CD4-positive, alpha-beta T cell treated with Interleukin-4 for 1 hour (primary cell): Measurements from ENCODE around the gene DNM3.

Experiments used
- DNase-seq, 2 donors: peaks; one replicate each; pipeline ENCODE4 v3.0.0-alpha.2; 2020 to 2022

The DNM3 gene

DNA sequence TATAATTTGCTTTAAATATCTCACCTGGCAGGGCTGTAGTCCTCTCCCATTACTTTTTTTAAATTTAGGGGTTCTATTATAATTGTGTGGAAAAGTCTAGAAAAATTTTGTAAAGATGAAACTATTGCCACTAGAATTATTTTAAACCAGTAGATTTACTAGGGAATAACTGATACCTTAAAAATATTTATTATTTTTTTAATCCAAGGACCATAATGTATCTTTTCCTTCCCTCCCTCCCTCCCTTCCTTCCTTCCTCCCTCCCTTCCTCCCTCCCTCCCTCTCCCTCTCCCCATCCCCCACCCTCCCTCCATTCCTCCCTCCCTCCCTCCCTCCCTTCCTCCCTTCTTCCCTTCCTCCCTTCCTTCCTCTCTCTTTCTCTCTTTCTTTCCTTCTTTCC, 90.5 kb downstream of the DNM3 start:
- no peak for DNase-seq

DNA sequence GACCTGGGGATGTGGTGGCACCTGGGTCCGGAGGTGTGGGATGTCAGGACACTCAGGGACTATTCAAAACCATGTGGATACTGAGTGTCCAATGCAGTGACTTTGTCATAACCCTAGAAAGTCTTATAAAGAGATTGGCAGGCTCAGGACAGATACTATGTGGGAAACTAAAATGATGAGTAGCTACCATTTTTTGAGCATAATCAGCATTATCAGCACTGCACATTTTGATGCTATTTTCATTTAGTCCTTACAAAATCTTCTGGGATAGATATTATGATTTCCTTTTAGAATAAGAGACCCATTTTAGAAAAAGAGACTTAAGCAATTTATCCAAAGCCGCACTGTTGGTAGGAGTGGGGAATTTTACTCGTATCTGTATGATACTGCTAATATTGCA, 93.4 kb downstream of the DNM3 start:
- no peak for DNase-seq

DNA sequence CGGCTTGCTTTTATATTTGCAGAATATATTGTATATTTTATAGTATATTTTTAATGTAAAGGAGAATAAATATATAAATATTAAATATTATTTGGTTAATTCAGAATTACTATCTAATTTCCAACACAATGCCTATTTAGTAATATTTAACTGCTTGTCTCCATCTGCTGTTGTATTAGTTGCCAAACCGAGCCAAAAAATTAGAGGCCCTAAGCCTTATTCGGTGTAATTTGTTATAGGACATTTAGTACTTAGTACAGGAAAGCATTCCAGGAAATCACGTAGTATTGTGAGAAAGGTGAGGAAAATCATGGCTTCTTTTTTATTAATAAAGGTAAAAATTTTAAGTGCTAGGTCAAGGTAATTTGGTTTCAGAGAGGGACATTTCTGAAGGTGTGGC, 93.8 kb downstream of the DNM3 start:
- no peak for DNase-seq

DNA sequence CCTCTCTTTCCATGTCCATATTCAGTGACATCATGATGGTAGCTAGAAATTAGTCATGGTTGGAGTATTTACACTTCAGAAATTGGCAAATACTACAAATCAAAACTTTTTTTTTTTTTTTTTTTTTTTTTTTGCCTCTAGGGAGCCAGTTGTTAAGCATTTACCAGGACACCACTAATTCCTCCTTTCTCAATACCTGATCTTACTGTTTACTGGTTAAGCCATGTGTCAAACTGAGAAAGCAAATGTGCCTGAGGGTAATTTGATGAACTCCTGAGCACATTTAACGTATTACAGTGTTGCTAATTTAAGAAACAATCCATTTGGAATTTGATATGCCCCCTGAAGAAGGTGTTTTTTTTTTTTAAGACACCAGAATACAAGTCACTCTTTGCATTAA, 94.4 kb downstream of the DNM3 start:
- no peak for DNase-seq

DNA sequence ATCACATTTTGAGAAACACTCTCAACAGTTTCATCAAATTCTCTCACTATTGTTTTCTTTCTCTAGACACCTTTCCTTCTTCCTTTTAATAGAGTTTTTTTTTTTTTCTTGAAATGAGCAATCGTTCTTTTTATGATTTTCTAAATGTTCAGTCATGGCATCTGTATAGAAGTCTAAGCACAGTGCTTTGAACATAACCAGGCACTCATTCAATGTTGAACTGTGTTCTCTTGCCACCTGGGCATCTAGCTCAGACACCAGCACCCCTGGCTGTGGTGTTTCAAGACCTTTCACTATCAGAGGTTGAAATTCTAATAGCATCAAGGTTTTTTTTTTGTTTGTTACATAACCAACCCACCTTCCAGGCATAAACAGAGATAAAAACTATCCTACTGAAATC, 96.6 kb downstream of the DNM3 start:
- no peak for DNase-seq

DNA sequence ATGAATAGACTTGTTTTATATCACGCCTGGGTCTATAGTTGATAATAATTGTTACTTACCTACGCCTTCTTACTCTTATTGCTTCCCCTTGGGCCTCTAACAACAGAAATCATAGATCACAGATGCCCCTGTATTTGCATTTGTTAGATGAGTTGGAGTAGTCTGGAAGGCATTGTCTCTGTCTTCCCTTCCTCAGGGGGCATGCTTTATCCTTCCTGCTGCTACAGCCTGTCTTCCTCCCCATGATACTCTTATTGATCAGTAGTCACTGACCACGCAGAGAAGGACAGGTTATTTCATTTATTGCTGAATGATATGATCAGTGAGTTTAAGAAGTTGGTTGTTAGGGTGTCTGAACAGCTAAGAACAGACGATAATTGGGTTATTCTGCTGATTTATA, 98.4 kb downstream of the DNM3 start:
- no peak for DNase-seq

DNA sequence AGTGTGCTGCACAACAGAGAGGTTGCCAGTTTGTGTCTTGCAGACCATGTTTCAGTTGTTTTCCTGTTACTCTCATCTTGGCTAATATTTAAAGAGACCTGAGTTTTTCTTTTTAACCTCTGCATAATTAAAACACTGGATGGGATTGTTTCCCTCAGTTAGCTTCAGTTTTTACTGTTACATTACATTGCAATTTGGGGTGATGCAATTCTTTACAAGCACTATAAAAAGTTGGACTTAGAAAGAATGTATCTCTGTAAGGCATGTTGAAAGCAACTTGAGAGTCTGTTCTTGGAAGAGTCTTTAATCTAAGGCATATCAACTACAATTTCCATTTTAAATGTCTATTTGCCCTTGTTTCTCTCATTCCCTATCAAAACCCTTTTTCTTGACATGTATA, 99.1 kb downstream of the DNM3 start:
- DNase-seq = no peak

DNA sequence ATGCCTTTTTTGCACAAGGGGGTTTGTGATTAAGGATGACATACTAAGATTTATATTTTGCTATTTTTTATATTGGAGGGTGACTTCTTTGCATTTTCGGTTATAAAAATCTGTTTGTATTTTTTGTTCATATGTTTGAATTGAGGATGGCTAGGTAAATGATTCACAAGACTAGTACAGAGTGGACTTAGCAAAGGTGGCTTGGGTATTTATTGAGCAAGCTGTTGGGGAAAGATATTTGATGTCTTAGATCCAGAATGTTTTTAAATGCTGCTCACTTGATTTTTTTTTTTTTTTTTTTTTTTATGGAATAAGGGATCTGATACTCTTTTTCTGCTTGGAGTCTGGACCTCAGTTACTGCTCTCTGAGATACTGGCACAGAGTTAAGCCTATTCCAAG, 100.6 kb downstream of the DNM3 start:
- DNase-seq = no peak

DNA sequence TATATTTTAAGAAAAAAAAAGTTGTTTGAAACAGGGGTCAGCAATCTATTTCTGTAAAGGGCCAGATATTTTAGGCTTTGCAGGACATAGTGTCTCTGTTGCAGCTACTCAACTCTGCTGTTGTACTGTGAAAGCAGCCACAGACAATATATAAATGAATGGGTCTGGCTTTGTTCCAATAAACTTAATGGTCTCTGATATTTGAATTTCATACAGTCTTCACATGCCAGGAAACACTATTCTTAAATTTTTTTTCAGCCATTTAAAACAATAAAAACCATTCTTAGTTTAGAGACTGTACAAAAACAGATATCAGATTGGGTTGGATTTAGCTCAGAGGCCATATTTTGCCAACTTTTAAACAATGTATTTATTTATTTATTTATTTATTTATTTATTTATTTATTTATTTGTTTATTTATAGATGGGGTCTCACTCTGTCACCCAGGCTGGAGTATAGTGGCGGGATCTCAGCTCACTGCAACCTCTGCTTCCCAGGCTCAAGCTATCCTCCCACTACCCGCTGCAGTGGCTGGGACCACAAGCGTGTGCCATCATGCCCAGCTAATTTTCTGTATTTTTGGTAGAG, 102.8 kb downstream of the DNM3 start:
- DNase-seq = no peak

DNA sequence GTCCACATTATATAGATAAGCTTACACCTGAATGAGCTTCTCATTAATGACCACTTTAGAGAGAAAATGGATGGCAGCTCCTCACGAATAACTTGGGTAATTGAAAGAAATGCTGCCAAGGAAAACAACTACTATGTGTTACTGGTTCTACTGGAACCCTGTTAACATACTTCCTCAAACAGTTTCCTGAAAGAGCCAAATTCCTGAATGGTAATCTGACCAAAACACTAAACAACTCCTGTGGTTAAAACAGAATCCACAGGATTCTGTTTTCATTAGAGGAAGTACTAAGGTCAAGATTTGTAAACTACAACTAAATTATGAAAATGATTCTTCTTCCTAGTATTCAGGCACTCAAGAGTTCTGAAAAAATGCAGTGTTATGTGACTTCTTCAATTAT, 107.2 kb downstream of the DNM3 start:
- DNase-seq = no peak

DNA sequence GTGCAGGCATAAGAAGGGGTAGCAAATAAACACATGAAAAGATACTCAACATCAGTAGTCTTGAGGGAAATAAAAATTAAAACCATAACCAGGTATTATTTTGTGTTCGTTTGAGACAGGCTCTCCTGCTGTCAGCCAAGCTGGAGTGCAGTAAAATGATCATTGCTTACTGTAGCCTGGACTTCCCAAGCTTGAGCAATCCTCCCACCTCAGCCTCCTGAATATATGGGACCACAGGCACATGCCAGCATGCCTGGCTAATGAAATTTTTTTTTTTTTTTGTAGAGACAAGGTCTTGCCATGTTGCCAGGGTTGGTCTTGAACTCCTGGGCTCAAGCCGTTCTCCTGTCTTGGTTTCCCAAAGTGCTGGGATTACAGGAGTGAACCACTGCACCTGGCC, 108.0 kb downstream of the DNM3 start:
- no peak for DNase-seq

DNA sequence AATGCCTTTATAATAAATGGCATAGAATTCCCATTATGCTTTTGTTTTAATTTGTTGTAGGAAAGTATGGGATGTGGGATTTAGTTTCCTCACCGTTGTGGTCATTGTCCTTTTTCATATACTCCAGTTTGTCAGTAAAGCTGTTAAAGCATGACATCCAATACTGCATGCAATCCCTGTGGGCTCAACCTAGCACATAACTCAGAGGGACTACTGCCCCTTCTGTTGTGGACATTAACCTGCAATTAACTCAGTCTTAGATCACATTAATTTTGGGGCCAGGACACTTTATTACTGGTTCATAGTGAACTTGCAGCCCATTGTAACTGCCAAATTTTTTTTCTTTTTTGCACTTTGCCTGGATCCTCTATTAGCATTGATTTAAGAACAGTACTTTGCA, 112.5 kb downstream of the DNM3 start:
- DNase-seq = no peak

DNA sequence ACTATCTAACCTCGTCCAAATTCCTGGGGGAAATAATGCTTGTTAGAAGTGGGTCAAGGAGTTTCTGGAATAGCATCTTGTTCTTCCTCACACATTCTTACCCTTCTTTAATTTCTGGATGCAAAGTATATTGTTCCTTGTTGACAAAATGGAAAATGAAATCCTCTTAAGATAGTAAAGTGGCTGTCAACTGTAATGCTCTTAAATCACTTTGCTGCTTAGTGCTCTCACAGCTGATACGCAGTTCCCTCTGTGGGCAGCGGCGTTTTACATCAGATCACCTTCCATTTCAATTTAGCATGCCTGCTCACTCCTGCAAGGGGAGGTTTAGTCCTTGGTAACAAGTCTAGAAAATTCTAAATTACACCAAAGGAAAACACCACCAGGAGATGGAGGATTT, 113.1 kb downstream of the DNM3 start:
- no peak for DNase-seq

DNA sequence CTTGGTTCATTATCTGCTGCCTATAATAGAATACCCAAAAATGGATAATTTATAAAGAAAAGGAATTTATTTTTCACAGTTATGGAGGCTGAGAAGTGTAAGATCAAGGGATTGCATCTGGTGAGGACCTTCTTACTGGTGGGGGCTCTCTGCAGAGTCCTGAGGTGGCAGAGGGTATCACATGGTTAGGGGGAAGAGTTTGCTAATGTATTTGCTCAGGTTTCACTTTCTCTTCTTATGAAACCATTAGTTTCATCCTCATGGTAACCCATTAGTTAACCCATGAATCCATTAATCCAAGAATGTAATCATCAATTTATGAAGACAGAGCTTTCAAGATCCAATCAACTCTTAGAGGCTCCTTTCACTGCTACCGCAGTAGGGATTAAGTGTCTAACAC, 120.6 kb downstream of the DNM3 start:
- no peak for DNase-seq

DNA sequence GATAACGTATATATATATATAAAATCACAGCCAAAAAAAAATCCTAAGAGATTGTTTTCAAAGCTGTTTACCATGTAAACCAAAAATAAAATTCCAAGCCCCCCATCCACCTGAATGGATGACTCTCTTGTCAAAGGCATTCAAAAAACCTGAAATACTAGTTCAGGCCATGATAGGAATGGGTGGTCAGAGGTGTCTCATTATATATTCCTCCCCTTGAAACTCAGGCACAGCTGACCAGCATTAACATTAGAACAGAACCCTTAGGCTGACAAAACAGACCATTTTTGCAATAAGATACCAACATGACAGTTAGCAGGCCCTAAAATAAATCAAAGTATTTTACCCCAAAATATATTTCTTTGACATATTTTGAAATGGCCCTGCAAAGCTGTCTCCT, 122.5 kb downstream of the DNM3 start:
- DNase-seq = no peak

DNA sequence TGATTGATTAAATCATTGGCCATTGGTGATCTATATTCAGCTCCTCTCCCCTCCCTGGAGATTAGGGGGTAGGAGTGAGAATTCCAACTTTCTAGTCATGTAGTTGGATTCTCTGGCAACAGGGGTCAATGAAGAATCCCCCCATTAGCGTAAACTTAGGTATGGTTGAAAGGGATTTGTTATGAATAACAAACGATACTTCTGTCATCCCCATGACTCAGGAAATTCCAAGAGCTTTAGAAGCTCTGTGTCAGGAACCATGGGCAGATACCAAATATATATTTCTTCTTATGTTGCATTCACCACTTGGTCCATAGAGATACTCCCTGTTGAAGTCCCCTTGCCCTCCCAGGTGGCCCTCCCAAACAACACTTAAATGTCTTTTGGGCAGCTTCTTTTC, 124.5 kb downstream of the DNM3 start:
- no peak for DNase-seq

DNA sequence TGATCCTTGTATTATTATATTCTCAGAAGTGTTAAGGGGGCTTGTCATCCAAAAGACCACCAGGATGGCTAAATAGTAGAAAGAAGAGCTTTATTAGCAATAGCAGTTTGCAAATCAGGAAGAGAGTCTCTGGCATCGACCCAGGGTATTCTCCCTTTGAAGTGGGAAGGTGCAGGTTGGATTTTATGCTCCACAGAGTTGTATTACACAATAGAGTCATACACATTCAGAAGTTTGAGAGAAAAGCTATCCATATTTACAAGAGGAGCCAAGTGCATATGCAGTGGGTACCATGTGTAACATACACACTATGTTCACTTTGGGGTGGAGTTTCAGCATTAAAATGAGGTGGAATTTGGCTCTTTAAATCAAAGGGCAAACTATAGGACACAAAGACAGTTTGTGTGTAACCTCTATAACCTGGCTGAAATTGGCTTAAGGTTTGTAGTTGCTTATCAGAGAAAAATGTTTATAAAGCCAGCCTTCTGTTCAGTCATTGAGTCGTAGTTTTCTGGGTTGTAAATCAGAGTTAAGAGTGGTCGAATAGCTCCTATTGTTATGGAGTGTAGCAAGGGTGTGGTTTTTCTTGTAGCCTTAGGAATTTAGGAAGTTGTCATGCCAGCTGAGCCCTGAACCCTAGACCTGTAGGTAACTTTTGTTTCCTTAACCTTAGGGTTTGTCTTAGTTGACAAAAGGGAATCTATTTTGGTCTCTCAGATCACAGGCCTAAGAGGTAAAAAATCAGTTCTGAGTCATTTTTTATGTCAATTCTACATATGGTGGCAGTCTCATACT, 125.3 kb downstream of the DNM3 start:
- DNase-seq = no peak

DNA sequence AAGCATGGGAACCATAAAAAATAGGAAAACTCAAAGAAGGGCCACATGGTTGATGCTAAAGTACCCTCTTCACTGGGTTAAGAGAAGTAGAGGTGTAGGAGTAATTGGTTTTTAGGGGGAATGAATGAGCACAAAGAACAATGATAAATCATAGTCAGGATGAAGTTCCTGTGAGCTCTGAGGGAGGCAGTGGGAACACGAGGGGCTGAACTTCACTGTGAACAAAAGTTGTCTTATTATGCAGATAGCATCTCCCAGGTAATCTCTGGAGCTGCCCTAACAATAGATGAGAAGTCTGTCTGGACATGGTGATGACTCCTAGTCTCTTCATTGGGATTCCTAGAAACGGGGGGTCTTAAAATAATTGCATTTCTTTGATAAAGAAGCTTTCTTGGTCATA, 127.9 kb downstream of the DNM3 start:
- DNase-seq = no peak

DNA sequence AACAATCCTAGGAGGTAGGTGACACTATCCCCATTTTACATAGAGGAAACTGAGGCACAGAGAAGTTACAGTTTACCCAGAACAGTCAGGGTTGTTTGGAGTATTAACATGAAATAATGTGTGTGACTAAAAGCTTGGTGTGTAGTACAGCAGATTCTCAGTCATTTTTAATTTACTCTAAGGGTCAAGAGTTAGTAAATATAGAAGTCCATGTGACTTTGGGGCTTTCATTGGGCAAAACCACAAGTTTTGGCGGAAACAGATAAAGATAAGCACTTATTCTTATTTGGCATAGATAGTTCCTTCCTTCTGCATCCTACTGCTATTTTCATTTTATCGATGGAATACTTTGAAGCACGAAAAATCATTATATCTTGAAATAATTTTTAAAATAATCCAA, 128.5 kb downstream of the DNM3 start:
- DNase-seq = no peak

DNA sequence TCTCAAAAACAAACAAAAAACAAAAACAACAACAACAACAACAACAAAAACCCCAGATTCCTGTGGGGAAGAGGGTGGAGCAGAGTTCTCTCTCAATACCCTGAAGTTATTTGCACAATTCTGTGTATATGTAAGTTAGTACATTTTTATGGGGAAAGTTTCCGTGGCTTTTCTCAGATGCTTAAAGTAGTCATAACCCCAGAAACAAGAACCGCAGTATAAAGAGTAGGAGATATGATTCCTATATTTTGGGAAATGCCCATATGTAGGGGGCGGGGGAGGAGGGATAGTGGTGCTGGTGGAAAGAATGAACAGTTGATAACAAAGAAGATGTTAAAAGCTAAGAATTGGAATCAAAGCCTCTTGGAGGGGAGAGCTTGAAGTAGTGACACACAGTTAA, 131.5 kb downstream of the DNM3 start:
- no peak for DNase-seq

DNA sequence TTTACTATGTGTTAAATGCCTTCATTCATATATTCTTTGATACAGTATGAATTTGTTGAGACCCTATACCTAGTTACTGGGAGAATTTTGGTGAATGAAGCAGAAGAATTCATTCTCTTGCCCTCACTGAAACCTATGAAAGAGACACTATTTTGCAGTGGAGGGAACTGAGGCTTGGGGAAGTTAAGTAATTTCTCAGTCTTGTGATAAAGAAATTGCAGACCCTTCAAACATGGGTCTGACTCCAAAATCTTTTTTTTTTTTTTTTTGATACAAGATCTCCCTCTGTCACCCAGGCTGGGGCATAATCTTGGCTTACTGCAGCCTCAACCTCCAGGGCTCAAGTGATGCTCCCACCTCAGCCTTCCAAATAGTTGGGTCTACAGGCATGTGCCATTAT, 132.1 kb downstream of the DNM3 start:
- DNase-seq = no peak

DNA sequence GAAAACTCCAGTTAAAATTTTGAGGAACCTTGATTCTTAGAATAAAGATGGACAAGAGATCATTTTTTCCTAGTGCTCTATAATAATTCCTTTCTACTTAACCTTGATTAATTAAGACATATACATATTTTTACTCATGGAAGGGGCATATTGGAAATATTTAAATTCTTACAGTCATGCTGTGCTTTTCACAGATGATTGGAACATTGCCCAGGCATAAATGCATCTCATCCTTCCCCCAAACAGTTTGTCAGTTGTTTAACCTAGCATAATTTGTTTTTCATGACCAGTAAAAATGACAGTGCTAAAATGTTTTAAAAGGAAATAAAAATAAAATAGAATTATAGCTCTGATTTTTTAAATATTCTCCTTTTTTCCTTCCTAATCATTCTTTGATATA, 140.0 kb downstream of the DNM3 start:
- no peak for DNase-seq

DNA sequence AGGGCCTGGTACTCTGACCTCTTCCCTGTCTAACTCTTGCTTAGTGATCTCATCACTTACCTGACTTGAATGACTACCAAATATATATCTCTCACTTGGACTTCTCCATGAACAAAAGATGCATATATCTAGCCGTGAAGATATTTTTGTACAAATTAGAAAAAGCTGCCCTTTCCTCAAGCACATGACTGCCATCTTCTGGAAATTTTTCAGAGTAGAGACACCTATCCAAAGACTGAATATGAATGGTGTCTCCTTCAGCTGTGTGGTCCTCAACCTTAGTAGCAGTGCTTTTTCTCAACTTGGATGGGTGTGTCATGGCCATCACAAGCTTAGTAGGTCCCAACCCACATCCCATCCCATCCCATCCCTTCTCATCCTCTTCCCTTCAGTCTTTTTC, 142.3 kb downstream of the DNM3 start:
- DNase-seq = no peak

DNA sequence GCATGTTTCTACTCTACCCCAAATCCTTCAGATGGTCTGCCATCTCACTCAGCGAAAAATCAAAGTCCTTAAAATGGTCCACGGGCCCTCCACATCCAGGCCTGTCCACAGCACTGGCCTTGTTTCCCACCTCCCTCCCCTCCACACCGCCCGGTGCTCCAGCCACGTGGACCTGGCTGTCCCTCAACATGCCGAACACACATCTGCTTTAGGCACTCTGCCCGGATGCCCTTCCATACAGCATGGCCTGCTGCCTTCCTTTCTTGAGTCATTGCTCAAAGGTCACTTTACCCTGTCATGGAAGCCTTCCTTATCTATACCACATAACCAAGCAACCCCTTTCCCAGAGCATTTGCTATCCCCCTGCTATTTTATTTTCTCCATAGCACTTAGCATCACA, 143.0 kb downstream of the DNM3 start:
- DNase-seq = no peak

DNA sequence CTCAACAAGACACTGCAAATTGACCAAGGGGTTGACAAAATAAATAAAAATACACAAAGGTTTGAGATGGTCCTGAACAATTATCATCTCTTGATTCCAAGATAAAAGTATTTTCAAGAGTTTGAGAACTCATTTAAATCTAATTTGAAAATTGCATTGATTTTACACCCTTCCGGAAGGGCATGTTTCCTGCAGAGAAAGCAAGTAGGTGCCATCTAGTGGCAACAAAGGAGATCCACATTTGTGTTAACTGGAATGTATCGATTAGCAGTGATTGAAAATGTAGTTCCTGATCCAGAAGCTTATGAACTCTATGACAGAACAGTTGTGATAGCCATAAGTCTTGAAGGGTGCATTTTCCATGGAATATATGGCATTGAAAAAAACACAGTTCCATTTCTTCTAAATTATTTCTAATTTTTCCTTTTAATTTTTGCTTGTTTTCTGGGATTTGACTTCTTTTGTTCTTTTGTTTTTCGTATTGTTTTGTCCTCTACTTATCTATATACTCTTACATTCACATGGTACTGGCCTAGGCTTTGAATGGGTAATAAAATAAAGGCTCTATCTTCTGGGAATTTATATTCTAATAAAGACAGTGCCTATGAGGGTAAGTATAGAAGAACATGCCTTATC, 143.7 kb downstream of the DNM3 start:
- peak in 1 of 2 donors; percentile 62 for DNase-seq
